HG03439 (cell line): ENCODE measurements around the gene MGAM2.

Experiments
- ATAC-seq: cut with Tn5 transposase; IDR thresholded peaks from one replicate; pipeline ENCODE4 v1.9.1; 2021; ENCODE audit warnings: mild to moderate bottlenecking, moderate library complexity; ENCODE audit not compliant: unreplicated experiment

The MGAM2 gene

DNA sequence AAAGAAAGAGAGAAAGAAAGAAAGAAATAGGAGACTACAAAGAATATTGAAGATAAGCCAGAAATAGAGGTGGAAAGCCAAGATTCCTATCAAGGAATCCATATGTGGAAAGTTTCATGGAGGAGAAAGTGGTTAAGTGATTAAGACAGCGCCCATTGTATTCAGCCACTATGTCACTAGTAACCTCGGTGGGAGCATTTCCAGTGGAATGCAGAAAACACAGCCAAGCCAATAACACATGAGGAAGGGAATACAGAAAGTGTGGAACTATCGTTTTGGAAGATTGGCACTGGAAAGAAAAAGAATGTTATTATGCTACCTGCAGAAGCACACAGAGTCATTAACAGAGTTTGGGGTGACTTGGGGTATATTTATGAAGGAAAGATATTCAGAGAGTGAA is 2.7 kb downstream of the MGAM2 start:
- ATAC-seq: no peak

DNA sequence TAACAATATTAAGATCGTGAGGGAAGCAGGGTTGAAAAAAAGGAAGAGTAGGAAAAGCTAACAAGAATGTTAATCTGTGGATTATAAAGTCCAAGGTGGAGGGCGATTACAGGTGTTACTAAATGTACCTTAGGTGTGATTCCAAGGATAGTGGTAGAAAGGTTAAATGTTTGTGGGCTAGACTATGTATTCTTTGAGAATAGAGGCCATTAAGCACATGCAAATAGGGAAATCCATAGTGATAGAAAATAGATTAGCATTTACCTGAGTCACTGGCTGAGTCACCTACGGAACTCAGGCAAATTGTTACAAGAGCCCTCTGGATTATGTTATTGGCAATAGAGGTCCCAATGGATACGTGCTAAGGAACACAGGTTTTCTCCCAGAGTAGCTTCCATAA is 9.0 kb downstream of the MGAM2 start:
- no peak for ATAC-seq

DNA sequence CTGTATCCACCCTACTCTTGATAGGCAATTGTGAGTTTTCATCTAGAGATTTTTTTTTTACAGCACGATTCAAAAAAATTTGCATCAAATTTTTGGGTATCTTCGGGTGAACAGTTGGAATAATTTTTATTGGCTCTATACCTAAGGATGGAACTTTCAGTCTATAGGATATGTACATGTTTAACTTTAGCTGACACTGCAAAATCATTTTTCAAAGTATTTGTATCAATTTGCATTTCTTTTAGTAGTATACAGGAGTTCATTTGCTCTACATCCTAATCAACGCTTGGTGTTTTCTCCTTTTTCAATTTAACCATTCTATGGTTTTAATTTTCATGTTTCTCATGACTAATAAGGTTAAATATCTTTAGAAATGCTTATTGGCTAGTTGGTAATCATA is 11.7 kb downstream of the MGAM2 start:
- no peak for ATAC-seq

DNA sequence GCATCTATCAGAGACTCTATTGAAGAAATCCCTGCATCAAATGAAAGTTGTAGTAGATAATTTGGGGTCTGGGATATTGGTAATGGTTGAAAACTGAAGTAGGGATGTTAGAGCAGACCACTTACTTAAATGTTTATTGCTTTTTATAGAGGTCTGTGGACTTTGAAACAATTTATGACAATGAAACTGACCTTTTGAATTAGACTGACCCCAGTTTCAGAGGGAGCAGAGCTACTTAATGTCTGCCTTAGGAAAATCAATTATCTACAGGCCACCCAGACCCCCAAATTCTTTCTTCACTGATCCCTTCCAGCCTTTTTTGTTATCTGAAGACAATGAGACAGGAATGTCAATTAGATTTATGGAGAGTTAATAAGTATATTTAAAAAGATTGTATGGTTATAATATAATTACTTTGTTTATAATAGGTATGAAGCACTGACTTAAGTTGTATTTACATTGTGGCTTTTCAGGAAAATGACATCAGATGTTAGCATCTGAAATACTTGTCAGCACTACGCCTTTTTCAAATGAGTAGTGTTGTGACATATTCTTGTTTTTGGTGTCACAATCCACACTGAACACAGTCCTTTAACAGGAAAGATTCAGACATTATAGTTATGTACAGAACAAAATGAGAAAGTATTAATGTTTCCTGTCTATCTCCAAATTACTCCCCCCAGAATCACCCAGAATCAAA is 13.9 kb downstream of the MGAM2 start:
- ATAC-seq: no peak

DNA sequence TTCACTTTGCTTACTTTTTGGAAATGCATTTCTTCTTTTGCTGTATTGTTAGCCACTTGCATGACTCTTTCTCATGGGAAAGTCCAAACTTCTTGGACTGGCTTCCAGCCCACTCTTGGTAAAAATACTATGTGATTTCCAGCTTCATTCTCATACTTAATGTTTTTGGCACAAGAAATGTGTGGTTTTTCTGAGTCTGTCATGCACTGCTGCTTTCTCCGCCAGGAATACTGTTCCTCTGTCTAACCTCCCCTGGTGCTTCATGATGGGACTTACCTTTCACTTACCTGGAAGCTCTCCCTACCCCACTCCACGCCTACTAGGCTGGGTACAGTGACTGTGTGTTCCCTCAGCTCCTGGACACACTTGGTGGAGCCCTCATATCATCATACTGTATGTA is 18.7 kb downstream of the MGAM2 start:
- ATAC-seq: no peak

DNA sequence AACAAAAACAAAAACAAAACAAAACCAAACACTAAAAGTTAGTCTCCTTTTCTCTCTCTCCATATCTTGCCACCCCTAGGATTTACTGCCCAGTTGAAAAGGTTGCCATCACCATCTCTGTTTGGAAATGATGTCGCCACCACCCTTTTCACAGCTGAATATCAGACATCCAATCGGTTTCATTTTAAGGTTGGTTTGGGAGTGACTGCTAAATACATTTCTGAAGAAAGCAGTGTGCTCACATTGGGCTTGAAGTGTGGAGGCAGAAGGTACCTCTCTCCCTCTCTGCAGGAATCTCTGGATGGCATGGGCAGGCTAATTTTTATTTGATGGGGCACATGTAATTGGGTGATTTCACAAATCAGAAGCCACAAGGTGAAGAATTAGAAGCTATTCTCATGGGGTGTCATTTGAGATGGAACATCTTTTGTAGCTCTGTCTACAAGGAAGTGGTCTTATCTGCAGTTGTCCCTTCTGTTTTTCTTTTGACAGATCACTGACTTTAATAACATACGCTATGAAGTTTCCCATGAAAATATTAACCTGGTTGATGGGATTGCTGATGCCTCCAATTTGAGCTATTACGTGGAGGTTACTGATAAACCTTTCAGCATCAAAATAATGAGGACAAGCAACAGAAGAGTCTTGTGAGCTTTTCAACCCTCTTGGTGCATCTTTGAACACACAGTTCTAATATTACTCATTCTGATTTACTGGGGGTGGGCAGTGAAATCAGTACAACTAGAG is 20.1 kb downstream of the MGAM2 start:
- ATAC-seq: no peak

DNA sequence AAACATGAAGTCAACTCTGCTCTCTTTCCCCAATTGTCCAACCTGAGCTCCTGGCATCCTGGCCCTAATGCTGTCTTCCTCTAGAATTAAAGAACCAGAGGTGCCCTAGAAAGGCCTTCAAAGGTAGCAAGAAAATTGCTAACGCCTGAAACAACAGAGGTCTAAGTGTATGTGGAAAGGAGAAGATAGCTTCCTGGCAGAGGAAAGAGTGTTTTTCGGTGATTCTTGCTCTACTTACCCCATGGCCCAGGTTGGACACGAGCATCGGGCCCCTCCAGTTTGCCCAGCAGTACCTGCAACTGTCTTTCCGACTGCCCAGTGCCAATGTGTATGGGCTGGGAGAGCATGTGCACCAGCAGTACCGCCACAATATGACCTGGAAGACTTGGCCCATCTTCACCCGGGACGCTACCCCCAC is 22.2 kb downstream of the MGAM2 start:
- ATAC-seq: no peak

DNA sequence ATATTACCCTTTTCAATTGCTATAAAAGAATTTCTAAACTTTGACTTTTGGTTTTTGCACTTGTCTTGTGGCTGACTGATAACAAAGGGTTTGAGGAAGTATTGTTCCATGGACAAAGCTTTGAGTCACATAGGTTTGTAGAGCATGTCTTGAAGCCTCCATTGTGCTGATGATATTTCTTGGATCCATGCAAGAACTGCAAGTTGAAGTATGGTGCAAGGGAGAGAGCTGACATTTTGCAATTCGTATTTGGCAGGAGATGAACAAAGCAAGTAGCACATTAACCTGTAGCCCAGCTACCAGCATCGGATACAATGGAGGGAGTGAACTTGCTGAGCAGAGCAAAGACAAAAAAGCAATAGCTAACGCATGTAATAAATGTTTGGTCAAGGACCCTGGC is 23.4 kb downstream of the MGAM2 start:
- ATAC-seq: no peak

DNA sequence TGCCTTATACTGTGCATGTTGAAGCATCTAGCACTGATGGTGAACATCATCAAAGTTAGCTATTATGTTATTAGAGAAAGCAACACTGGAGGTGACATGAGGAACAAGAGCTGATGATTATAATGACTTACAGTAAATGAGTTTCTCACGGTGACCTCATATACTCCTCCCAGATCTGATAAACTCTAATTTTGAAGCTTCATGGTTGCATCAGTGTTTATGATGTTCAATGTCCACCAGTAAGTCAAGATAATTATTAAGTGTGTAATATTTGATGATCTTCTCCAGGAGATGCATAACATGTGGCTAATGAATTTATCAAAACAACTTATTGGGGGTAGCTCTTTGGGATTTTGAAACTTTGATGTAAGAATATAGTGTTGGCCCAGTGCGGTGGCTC is 27.5 kb downstream of the MGAM2 start:
- ATAC-seq: no peak

DNA sequence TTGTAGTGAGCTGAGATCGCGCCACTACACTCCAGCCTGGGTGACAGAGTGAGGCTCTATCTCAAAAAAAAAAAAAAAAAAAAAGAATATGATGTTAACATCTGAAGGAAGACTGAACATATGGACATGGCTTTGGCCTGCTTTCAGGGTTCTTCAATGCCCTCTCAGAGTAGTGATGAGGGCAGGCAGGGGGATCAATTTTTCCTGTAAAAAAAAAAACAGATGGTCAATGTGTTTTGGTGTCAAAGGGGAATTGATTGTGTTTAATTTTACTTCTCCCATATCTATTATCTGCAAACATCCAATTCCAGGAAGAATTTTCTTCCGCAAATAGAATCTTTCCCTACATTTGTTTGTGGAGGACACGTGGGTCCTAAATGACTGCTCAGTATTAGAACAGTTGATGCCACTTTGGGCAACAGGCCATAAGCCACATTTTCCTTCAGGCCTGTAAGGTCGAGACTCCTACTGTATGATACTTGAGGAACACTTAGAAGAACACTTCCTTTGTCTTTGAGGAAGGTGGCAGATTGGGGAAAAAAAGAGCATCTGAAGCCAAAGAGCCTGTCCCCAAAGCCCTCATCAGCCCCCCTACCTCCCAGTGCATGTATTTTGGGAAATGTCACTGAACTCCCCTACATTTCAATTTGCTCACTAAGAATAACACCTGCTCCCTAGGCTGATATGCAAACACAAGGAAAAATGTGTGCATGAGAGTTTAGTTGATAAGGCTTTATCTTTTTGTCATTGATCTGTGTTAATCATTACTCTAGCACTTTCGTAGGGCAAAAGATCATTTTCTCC is 28.3 kb downstream of the MGAM2 start:
- no peak for ATAC-seq

DNA sequence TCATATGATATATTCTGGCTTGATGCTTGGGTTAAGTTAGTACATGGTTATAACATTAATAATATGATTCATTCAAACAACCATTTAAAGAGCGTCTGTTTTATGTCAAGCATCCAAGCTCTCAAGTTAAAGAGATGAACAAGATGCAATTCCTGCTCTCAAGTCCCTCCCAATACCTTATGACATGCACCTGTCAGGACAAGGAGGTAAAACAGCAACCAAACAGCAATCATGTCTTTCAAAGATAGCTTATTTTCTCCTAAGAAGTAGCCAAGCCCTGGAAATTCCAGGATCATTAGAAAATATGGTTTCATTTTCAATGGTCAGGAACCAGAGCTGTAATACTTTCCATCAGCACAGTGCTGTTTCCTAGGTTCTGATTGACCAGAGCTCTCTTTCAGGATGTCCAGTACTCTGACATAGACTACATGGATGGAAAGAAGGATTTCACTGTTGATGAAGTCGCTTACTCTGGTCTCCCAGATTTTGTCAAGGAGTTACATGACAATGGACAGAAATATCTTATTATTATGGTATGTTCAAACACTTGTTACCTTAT is 29.0 kb downstream of the MGAM2 start:
- ATAC-seq: no peak

DNA sequence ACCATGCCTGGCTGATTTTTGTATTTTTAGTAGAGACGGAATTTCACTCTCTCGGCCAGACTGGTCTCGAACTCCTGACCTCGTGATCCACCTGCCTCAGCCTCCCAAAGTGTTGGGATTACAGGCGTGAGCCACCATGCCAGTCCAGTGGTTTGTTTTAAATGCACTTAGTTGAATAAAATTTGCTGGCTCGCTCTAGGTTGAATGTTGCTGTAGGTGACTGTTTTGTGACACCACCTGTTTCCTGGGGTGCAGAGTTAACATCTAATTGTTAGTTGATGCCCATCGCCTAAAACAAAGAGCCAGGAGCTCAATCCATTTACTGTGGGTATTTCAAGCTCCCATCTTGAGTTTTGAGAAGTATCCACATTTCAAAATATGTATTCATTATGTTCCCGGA is 31.2 kb downstream of the MGAM2 start:
- ATAC-seq: no peak

DNA sequence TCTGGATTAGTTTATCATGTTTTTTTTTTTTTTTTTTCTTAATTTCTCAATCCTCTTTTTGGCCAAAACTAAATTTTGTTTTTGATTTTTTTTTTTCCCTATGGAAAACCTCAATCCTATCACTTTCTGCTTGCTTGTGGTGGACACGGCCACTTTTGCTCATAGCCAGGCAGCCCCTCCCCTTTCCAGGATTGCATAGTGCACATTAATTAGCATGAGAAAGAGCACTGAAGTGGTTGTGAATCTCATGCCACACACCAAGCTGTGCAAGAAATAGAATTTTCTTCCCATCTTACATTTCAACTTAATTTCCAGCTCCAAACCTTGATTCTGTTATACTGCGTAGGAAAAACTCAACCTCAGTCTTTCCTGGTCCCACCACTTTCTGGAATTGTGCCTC is 34.6 kb downstream of the MGAM2 start:
- no peak for ATAC-seq

DNA sequence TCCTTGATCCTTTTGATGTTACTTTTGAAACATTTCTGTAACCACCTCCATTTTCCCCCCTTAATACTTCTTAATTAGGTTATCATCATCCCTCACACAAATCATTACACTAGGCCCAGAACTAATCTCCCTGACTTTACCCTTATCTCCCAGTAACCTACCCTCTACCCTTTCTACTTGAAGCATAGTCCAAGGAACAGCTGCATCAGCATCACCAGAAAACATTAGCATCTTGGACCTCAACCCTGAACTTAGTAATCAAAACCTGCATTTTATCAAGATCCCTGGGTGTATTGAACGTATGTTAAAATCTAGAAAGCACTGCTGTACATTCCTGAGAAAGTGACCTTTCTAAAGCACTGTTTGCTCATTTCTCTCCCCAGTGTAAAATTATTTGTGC is 38.8 kb downstream of the MGAM2 start:
- no peak for ATAC-seq

DNA sequence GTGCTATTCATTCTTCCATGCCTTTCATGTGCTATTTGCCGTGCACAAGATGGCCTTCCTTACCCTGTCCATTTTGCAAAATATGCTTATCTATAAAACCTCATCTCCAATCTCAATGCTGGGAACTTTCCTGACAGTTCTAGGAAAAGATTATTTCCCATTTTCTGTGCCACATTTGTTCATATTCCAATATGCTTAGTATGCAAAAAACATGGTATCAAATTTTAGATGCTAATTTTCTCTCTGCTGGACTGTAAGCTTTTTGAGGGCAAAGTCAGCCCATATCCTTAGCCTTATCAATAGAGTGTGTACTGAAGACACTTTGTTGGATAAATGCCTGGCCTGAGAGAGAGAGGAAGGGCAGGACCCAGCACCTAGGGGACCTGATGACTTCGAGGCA is 39.4 kb downstream of the MGAM2 start:
- ATAC-seq: no peak

DNA sequence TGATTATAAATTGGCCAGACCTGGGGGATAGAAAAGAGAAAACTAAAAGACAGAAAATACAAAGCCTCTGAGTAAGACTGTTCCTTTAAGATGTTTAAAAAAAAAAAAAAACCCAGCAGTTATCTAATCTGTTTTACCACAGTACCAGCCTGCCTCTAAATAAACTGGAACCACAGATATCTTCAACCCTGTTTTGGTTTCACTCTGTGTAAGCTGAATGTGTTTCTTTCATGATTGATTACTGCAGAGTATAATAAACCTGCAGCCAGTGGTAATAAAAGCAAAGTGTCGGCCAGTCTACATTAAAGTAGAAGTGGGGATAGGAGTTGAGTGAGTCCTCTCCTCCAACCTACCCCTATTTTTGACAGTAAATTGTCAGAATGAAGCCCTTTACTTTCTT is 40.6 kb downstream of the MGAM2 start:
- no peak for ATAC-seq

DNA sequence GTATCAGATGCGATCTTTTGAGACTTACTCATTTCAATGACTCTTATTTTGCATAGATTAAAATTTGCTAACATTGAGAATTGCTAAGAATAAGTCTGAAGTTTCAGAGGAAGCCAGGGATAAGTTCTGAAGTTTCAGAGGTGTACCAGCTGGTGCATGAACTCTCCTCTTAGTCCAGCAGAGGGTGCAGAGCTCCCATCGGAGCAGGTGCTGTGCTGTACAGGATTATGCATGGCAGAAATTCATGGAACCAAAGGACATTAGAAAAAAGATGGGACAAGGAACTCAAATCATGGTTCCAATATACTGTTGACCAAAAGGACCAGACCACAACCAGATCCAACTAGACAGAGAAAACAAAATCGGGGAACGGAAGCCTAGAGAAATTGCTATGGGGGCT is 41.9 kb downstream of the MGAM2 start:
- no peak for ATAC-seq

DNA sequence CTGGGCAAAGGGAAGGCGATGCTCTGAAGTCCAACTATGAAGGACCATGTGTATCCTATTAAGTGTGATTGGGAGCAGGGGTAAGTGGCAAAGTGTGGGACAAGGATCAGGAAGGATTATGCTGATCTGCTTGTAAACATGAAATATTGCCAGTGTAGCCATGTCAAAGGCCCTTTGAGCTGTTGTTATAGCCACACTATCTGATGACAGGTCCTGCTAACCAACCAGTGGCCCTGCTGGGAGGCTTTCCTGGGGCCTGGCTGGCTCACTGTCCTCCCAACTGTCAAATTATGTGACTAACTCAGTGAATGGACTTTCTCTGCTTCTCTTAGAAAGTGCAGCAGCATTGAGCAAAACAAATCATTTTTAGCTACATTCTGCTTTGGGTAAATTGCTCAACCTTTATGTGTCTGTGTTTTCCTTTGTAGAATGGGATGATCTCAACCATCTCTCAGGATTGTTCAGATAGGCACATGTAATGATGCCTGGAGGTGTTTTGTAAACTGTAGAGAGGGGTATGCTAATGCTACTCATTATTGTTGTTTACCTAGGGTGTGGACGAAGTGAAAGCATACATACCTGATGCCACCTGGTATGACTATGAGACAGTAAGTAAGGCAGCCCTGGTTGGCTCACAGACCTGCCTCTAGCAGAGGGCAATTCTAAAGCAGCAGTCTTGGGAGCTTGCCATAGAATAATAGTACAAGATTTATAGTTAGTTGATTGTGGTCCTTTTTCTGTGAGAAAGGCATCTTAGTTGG is 47.4 kb downstream of the MGAM2 start:
- no peak for ATAC-seq

DNA sequence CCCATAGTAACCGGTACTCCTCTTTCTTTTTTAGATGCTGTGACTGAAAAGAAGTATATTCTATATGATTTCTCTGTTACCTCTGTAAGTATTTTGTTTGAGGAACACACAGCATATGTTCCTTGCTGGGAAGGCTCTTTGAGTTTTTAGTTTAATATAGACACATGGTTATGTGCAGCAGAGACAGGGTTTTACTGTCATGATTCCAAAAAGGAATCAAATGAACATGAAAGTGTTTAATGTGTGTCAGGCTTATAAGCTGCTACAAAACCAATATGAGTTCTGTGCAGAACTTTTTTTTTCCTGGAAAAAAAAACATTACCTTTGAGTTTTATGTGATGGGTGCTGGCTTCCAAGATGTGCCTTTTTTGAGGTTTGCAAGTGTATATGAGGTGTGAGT is 50.4 kb downstream of the MGAM2 start:
- no peak for ATAC-seq

DNA sequence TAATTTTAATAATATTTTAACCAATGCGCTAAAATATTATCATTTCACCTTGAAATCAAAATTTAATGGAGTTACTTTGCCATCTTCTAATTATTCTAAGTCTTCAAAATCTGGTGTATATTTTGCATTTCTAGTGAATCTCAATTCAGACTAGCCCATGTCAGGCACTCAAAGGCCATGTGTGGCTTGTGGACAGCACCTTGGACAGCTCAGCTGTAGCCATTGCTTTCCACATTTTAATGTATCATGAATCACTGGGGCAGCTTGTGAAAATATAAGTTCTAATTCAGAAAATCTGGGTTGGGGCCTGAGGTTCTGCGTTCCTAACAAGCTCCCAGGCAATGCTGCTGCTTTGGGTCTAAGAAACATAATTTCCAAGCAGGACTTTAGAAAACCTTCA is 57.2 kb downstream of the MGAM2 start:
- no peak for ATAC-seq

DNA sequence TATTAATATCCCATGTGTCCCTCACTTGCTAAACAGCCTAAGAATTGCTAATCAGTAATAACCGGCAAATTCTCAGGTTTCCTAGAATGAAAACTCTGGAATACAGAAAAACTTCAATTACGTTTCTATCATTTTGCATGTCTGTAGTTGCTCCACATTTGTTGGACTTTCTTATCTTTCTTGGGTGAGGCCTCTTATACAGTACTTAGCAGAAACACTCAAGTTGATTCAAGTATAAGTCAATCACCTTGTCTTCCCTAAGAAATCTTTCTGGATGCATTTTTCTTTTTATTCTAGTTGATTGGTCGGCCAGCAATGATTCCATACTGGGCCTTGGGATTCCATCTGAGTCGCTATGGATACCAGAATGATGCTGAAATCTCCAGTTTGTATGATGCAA is 61.4 kb downstream of the MGAM2 start:
- no peak for ATAC-seq
